K562 (cell line): ENCODE measurements around the gene BMAL1. TPM values are rescaled to one million over a fixed set of nuclear protein-coding genes. Genes with fewer than 3 reads are reported as not detected.

Source experiments
- CHD7 ChIP-seq: fragments of 200-600 bp; sonication (generic); IDR thresholded peaks from one replicate; pipeline ENCODE4 v1.6.1; 2012; ENCODE audit warnings: mild to moderate bottlenecking, low read depth, low read length, inconsistent platforms
- TGIF2 ChIP-seq: sonication (generic); formaldehyde crosslinking; IDR thresholded peaks from 2 replicates; pipeline ENCODE4 v1.8.1; 2022; ENCODE audit warnings: mild to moderate bottlenecking, missing genetic modification reagents, moderate library complexity
- polyA plus RNA-seq, 8 experiments: library from polyadenylated mRNA; depleted of rRNA in 4 of 8; stranded (reverse) in 5 of 8; unstranded in 3 of 8; fragments of >200 nt; fragmentation: Nextera tagmentation in 2 of 8; fragmentation: Illumina TruSeq in 1 of 8; extraction: Ambion mirVana in 2 of 8; extraction: Trizol in 1 of 8; gene quantifications; 2 replicates each; pipeline versions ENCODE4 v1.2.1 to v1.2.3, GENCODE V29; 2011 to 2014; ENCODE audit warnings: inconsistent platforms in 1 of 8, missing spikeins in 1 of 8
- total RNA-seq, 7 experiments: library from RNA; depleted of rRNA in 6 of 7; stranded (reverse); fragments of >200 nt in 6 of 7; fragmentation: Illumina TruSeq in 2 of 7; extraction: Trizol in 2 of 7; gene quantifications; 2 replicates each; pipeline versions ENCODE4 v1.2.1 to v1.2.3, GENCODE V29; 2011 to 2021; ENCODE audit warnings: low replicate concordance in 1 of 7

BMAL1 gene
- total and polyA plus RNA-seq, 9 of the 15 experiments (the other 6 are each of a cell fraction or from before 2014, with no cell fraction given): 0.14 to 2.4 (median 0.64) TPM

GRCh38 chr11:13349046-13349445 lies 71.5 kb downstream of the BMAL1 start (continued):
- TF ChIP-seq CHD7 (no peak), TGIF2 (CRISPR knock-in tag) (no peak)
- TF ChIP-seq, all 486 proteins: peak for 0
